Neural cell (in vitro differentiated cells): ENCODE data around the gene CYGB. TPM values are rescaled to one million over a fixed set of nuclear protein-coding genes. Genes with fewer than 3 reads are reported as not detected.

Experiments
- H2AFZ ChIP-seq: fragments of 200-600, 300-800 bp; sonication (generic), shearing (Covaris generic); 2 replicates; pipeline ENCODE4 v1.6.0; 2014; ENCODE audit warnings: low read depth, mild to moderate bottlenecking, antibody characterized with exemption, low read length, moderate library complexity
- H3F3A ChIP-seq: fragments of 200-600 bp; shearing (Covaris generic); 2 replicates; pipeline ENCODE4 v1.6.1; 2016; ENCODE audit warnings: mild to moderate bottlenecking, moderate library complexity, mixed read lengths, antibody characterized with exemption, low read length; ENCODE audit not compliant: insufficient read depth, poor library complexity, severe bottlenecking
- H3K27ac ChIP-seq: fragments of 200-600, 300-800 bp; sonication (generic), shearing (Covaris generic); 2 replicates; pipeline ENCODE4 v1.5.1; 2014; ENCODE audit warnings: mild to moderate bottlenecking, low read length, moderate library complexity
- H3K27me3 ChIP-seq: fragments of 300-800, 200-600 bp; sonication (generic), shearing (Covaris generic); 2 replicates; pipeline ENCODE4 v1.6.0; 2014; ENCODE audit warnings: mild to moderate bottlenecking, low read depth, low read length, moderate library complexity; ENCODE audit not compliant: insufficient read depth
- H3K36me3 ChIP-seq: fragments of 300-800, 200-600 bp; sonication (generic), shearing (Covaris generic); 2 replicates; pipeline ENCODE4 v1.5.1; 2014; ENCODE audit warnings: mild to moderate bottlenecking, antibody characterized with exemption, low read length, moderate library complexity; ENCODE audit not compliant: insufficient read depth
- H3K4me2 ChIP-seq: fragments of 300-800, 200-600 bp; sonication (generic), shearing (Covaris generic); 2 replicates; pipeline ENCODE4 v1.6.0; 2014; ENCODE audit warnings: mild to moderate bottlenecking, low read length
- H3K4me3 ChIP-seq: fragments of 300-800, 200-600 bp; sonication (generic), shearing (Covaris generic); 2 replicates; pipeline ENCODE4 v1.5.1; 2014; ENCODE audit warnings: mild to moderate bottlenecking, low read length, moderate library complexity
- H3K79me2 ChIP-seq: fragments of 200-600 bp; shearing (Covaris generic); replicated peaks from 2 replicates; pipeline ENCODE4 v1.6.0; 2014; ENCODE audit warnings: mild to moderate bottlenecking, low read length, moderate library complexity; ENCODE audit not compliant: insufficient read depth
- H3K9ac ChIP-seq: fragments of 300-800, 200-600 bp; sonication (generic), shearing (Covaris generic); 2 replicates; pipeline ENCODE4 v1.6.1; 2016; ENCODE audit warnings: mild to moderate bottlenecking, low read length, mixed read lengths
- H3K9me2 ChIP-seq: fragments of 200-600 bp; shearing (Covaris generic); 2 replicates; pipeline ENCODE4 v1.6.1; 2016; ENCODE audit warnings: mild to moderate bottlenecking, low read length, mixed read lengths; ENCODE audit not compliant: insufficient read depth
- H3K9me3 ChIP-seq: fragments of 200-600, 300-800 bp; sonication (generic), shearing (Covaris generic); 2 replicates; pipeline ENCODE4 v1.6.1; 2016; ENCODE audit warnings: mild to moderate bottlenecking, mixed run types, low read length, moderate library complexity, mixed read lengths
- H4K20me1 ChIP-seq: fragments of 200-600 bp; shearing (Covaris generic); 2 replicates; pipeline ENCODE4 v1.6.1; 2016; ENCODE audit warnings: mild to moderate bottlenecking, mixed run types; ENCODE audit not compliant: insufficient read depth
- CTCF ChIP-seq: fragments of 450-650 bp; IDR thresholded peaks from 2 replicates; pipeline ENCODE4 v1.5.1; 2014; ENCODE audit warnings: antibody characterized with exemption, mild to moderate bottlenecking, moderate library complexity; ENCODE audit not compliant: poor library complexity, severe bottlenecking
- EP300 ChIP-seq: fragments of 450-650 bp; conservative IDR thresholded peaks from 2 replicates; pipeline ENCODE4 v1.6.1; 2014; ENCODE audit warnings: antibody characterized with exemption, mild to moderate bottlenecking, moderate library complexity; ENCODE audit not compliant: poor library complexity, severe bottlenecking
- EZH2 ChIP-seq: fragments of 200-600, 300-800 bp; shearing (Covaris generic), sonication (generic); IDR thresholded peaks from 2 replicates; pipeline ENCODE4 v1.6.1; 2014; ENCODE audit warnings: antibody characterized with exemption, low read length, borderline replicate concordance, mild to moderate bottlenecking; ENCODE audit not compliant: insufficient read depth, poor library complexity, severe bottlenecking
- MXI1 ChIP-seq: fragments of 450-650 bp; conservative IDR thresholded peaks from 2 replicates; pipeline ENCODE4 v1.6.1; 2014; ENCODE audit warnings: antibody characterized with exemption, mild to moderate bottlenecking; ENCODE audit not compliant: poor library complexity, severe bottlenecking
- POLR2AphosphoS5 ChIP-seq: IDR thresholded peaks from 2 replicates; pipeline ENCODE4 v1.6.1; 2012
- RAD21 ChIP-seq: fragments of 450-650 bp; conservative IDR thresholded peaks from 2 replicates; pipeline ENCODE4 v1.6.1; 2014; ENCODE audit warnings: antibody characterized with exemption, mild to moderate bottlenecking, moderate library complexity
- REST ChIP-seq: IDR thresholded peaks from 2 replicates; pipeline ENCODE4 v1.6.1; 2012; ENCODE audit warnings: borderline replicate concordance
- SMC3 ChIP-seq: fragments of 450-650 bp; conservative IDR thresholded peaks from 2 replicates; pipeline ENCODE4 v1.6.1; 2014; ENCODE audit warnings: antibody characterized with exemption, mild to moderate bottlenecking, moderate library complexity; ENCODE audit not compliant: poor library complexity
- TAF1 ChIP-seq: IDR thresholded peaks from 2 replicates; pipeline ENCODE4 v1.6.1; 2012; ENCODE audit warnings: low read depth
- polyA plus RNA-seq: library from polyadenylated mRNA; depleted of rRNA; stranded (reverse); fragments of >200 nt; gene quantifications from 2 replicates; pipeline ENCODE4 v1.2.3, GENCODE V29; 2014

Gene CYGB
- polyA plus RNA-seq, 1 donor from 2014 or later, result 12.9 TPM

- Histone ChIP-seq H4K20me1 (no peaks in the 10 kb centered on the region), H2AFZ (no peak overlapping the region), H3K4me3 (no peak overlapping the region), H3F3A (no peaks in the 10 kb centered on the region), H3K9me2 (no peaks in the 10 kb centered on the region), H3K79me2 (no peaks in the 10 kb centered on the region), H3K9ac (peak overlapping the region; percentile 25), H3K27me3 (no peaks in the 10 kb centered on the region), H3K27ac (peak overlapping the region; percentile 96), H3K9me3 (no peaks in the 10 kb centered on the region), H3K4me2 (no peak overlapping the region), H3K36me3 (no peaks in the 10 kb centered on the region)
- TF ChIP-seq RAD21 (no peak), EZH2 (no peak)
Measured at GRCh38 chr17:76545918-76546555, 8.5 kb upstream of the CYGB start.

GRCh38 chr17:76544546-76545365 lies 7.2 kb upstream of the CYGB start:
- H3K4me3 ChIP-seq, result peak overlapping the region; percentile 52
- peak overlapping the region; percentile 64 for H3K4me2 ChIP-seq

GRCh38 chr17:76543826-76544545 lies 6.5 kb upstream of the CYGB start:
- Histone ChIP-seq H3K79me2 (no peaks in the 10 kb centered on the region), H3K9me3 (no peaks in the 10 kb centered on the region), H3K36me3 (no peaks in the 10 kb centered on the region), H3K4me2 (peak overlapping the region; percentile 64), H3F3A (no peaks in the 10 kb centered on the region), H3K4me3 (peak overlapping the region; percentile 52), H3K27me3 (peaks cover 8% of the 10 kb centered on the region), H2AFZ (peak overlapping the region; percentile 72), H3K9me2 (no peaks in the 10 kb centered on the region), H3K27ac (peak overlapping the region; percentile 96), H3K9ac (peak overlapping the region; percentile 75), H4K20me1 (no peaks in the 10 kb centered on the region)
- TF ChIP-seq MXI1 (no peak), POLR2AphosphoS5 (peak; percentile 55), RAD21 (no peak), EP300 (peak; percentile 39), REST (peak; percentile 91), CTCF (no peak), TAF1 (no peak), EZH2 (no peak), SMC3 (peak; percentile 21)

More at GRCh38 chr17:76544546-76545365, 7.2 kb upstream of the CYGB start:
- no peaks in the 10 kb centered on the region for H3K9me3 ChIP-seq
- H3K27ac ChIP-seq, result peak overlapping the region; percentile 96
- H3K79me2 ChIP-seq, result no peaks in the 10 kb centered on the region
- no peaks in the 10 kb centered on the region for H3K9me2 ChIP-seq
- H3K36me3 ChIP-seq, result no peaks in the 10 kb centered on the region
- H3F3A ChIP-seq, result no peaks in the 10 kb centered on the region
- peak overlapping the region; percentile 75 for H3K9ac ChIP-seq
- H4K20me1 ChIP-seq, result no peaks in the 10 kb centered on the region
- no peaks in the 10 kb centered on the region for H3K27me3 ChIP-seq
- TF ChIP-seq SMC3 (no peak), EP300 (peak; percentile 25), MXI1 (no peak)
- peak overlapping the region; percentile 72 for H2AFZ ChIP-seq
